ENCODE measurements around the gene PRR13.

DNA sequence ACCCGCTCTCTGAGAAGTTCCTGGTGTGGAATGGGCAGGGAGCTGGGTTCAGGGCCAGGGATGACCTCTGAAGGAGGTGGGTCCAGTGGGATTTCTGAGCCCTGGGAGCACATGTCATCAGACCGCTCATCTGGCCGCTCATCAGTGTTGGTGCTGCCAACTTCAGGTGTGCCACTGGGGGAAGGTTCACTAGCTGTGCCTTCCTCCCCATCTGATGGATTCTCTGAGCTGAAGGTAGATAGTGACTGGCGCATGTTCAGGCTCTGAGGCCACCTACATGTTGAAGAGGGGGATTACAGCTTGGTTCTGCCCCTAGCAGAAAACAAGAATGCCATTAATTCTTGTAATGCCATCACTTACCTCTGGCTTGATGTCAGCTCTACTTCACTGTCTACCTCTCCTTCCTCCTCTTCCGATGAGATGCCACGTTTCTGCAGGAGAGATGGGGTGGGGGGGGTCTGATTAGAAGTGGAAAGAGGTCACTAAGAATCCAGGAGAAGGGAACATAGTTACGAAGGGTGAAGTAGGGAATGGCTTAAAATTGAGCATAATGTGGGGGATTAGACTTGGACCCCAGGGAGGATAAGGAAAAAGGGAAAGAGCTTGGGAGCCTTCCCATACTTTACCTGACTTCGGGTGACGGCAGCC is 40.5 kb downstream of the PRR13 start:
- no peak for TF ChIP-seq POLR2A (IDR thresholded peaks at IDR 0.05)
- TF ChIP-seq, protein P1, sequence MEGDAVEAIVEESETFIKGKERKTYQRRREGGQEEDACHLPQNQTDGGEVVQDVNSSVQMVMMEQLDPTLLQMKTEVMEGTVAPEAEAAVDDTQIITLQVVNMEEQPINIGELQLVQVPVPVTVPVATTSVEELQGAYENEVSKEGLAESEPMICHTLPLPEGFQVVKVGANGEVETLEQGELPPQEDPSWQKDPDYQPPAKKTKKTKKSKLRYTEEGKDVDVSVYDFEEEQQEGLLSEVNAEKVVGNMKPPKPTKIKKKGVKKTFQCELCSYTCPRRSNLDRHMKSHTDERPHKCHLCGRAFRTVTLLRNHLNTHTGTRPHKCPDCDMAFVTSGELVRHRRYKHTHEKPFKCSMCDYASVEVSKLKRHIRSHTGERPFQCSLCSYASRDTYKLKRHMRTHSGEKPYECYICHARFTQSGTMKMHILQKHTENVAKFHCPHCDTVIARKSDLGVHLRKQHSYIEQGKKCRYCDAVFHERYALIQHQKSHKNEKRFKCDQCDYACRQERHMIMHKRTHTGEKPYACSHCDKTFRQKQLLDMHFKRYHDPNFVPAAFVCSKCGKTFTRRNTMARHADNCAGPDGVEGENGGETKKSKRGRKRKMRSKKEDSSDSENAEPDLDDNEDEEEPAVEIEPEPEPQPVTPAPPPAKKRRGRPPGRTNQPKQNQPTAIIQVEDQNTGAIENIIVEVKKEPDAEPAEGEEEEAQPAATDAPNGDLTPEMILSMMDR (IDR thresholded peaks at IDR 0.05) = no peak
- no peak for TF ChIP-seq POLR2AphosphoS5 (IDR thresholded peaks at IDR 0.05)
